Mucosa of descending colon (tissue), 3 donors: ENCODE measurements around the gene SPHK2. TPM values are rescaled to one million over a fixed set of nuclear protein-coding genes. Genes with fewer than 3 reads are reported as not detected.

Source experiments
- ATAC-seq: fragments of 200-7000 bp; cut with Tn5 transposase; one replicate; pipeline ENCODE4 v1.9.1; 2020; ENCODE audit warnings: mild to moderate bottlenecking, moderate library complexity
- DNase-seq, 3 donors: peaks; one replicate each; pipeline ENCODE4 v3.0.0-alpha.2; 2020
- H3K36me3 ChIP-seq: fragments of 200-600 bp; one replicate; pipeline ENCODE4 v1.8.0; 2021; ENCODE audit warnings: low read depth, mild to moderate bottlenecking
- H3K4me1 ChIP-seq: fragments of 200-600 bp; one replicate; pipeline ENCODE4 v1.8.0; 2021; ENCODE audit warnings: low read depth, mild to moderate bottlenecking
- H3K4me3 ChIP-seq: fragments of 200-600 bp; one replicate; pipeline ENCODE4 v1.8.0; 2021; ENCODE audit warnings: mild to moderate bottlenecking
- H3K9me3 ChIP-seq: fragments of 200-600 bp; one replicate; pipeline ENCODE4 v1.8.0; 2021; ENCODE audit warnings: mild to moderate bottlenecking
- CTCF ChIP-seq: fragments of 200-600 bp; IDR thresholded peaks from one replicate; pipeline ENCODE4 v1.8.0; 2022; ENCODE audit warnings: antibody characterized with exemption, mild to moderate bottlenecking
- intact Hi-C, 2 donors: fragments of 100-400 bp; cut with DNase I in 1 of 2; cut with micrococcal nuclease in 1 of 2; formaldehyde crosslinking; loops; one replicate each; pipeline versions ENCODE4 v1.11.0 to v1.11.1; 2022; cut with DNase I, micrococcal nuclease
- total RNA-seq, 3 donors: library from RNA; stranded (reverse); fragmentation: NEBNext Ultra II Directional in 2 of 3; extraction: Animal tissue kit (Norgen Biotek cat#: 25700) in 2 of 3; gene quantifications; one replicate each; pipeline versions ENCODE4 v1.2.1 to v1.2.4, GENCODE V29; 2021 to 2023
- donor health status: DM: no; HTN: no; CAD: no; lungs with moderate emphysema.
- donor health status: DM: no; HTN: no; CAD: no.
- donor health status: DM: no; HTN: yes; CAD: no.

The SPHK2 gene
- total RNA-seq, 3 donors from 2014 or later: 37.9 to 54.8 (median 50.2) TPM

- Histone ChIP-seq H3K36me3 (peaks cover 2% of the 10 kb centered on the region), H3K4me3 (peak overlapping the region; percentile 20), H3K9me3 (no peaks in the 10 kb centered on the region), H3K4me1 (peaks cover 38% of the 10 kb centered on the region)
- intact Hi-C loops: no loop called here
- ATAC-seq (peak; percentile 80), DNase-seq (peak; percentile 98 to 99 (median 99))
- no peak for TF ChIP-seq CTCF
These were observed 4.8 kb downstream of the SPHK2 start for GRCh38 chr19:48624067-48624594.

DNA sequence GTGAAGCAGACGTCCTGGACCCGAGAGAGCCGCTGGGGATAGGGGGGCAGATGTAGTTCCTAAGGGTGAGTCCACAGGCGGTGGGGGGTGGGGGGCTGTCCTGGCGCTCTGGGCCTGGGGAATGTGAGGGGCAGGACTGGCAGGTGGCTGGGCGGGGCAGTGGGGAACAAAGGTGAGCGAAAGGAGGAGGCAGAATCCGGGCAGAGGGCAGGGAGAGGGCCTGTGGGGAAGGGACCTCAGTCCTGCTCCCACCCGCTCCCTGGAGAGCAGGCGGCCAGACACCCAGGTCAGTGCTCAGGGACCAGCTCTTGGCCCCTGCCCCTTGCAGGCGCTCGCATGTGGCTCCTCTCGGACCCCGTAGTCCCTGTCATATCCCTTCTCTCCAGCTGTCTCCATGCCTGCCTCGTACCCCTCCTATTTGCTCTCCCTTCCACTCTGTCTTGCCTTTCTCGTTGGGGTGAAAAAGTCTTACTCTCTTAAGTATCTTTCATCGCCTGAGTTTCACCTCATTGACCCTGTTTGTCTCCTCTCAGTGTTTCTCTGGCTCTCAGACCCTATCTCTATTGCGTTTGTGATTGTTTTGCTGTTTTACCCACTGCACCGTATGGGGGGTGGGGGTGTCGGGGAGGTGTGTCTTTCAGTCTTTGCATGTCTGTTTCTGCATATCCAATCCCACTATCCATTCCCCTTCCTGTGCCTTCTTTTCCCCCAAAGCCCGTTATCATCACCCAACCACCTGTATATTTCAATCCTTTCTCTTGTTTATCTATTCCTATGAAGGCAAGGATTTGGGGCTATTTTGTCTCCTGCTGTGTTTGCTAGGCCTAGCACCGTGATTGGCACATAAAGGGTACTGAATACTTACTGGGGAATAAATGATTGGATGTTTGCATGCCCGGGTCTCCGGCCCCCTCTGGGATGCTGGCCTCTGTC is 5.8 kb downstream of the SPHK2 start:
- ATAC-seq (peak; percentile 53), DNase-seq (peak; percentile 76 to 85 (median 83))
- peaks cover 38% of the 10 kb centered on the region for H3K4me1 ChIP-seq
- H3K4me3 ChIP-seq: no peak overlapping the region
- intact Hi-C loops: no loop called here
- H3K9me3 ChIP-seq: no peaks in the 10 kb centered on the region
- TF ChIP-seq CTCF: no peak
- H3K36me3 ChIP-seq: no peaks in the 10 kb centered on the region

GRCh38 chr19:48625891-48626327 is 6.6 kb downstream of the SPHK2 start:
- TF ChIP-seq CTCF: no peak
- DNase-seq (peak; percentile 39 to 76 (median 64)), ATAC-seq (no peak)
- intact Hi-C loops: no loop called here
- Histone ChIP-seq H3K9me3 (no peaks in the 10 kb centered on the region), H3K4me3 (no peak overlapping the region), H3K36me3 (no peaks in the 10 kb centered on the region), H3K4me1 (peaks cover 45% of the 10 kb centered on the region)

DNA sequence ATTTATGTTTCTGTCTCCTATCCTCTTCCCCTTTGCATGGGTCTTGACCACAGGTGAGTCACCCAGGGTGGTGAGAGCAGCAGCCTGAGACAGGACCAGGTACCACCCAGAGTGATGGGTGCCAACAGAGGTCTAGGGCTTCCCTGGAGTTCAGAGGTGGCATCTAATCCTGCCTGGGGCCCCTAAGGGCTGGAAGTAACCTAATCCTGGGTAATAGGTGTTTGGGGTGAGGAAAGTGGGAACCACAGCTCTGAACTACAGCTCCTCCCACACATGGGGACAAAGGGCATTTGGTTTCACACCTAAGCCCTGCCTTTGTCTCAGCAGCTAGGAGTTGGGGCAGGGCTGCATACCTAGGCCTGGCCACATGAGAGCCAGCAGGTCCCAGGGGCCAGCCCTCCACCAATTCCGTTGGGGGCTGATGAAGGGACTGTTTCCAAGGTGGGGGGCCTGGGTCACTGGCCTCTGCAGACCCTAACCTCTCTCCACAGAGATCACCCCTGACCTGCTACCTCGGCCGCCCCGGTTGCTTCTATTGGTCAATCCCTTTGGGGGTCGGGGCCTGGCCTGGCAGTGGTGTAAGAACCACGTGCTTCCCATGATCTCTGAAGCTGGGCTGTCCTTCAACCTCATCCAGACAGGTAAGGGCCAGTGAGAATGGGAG is 8.0 kb downstream of the SPHK2 start:
- no peak overlapping the region for H3K4me3 ChIP-seq
- ATAC-seq: peak; percentile 43
- no peak for TF ChIP-seq CTCF
- intact Hi-C loops: no loop called here
- peak; percentile 69 to 76 (median 71) for DNase-seq
- H3K36me3 ChIP-seq: no peaks in the 10 kb centered on the region
- H3K4me1 ChIP-seq: peaks cover 54% of the 10 kb centered on the region
- no peaks in the 10 kb centered on the region for H3K9me3 ChIP-seq

DNA sequence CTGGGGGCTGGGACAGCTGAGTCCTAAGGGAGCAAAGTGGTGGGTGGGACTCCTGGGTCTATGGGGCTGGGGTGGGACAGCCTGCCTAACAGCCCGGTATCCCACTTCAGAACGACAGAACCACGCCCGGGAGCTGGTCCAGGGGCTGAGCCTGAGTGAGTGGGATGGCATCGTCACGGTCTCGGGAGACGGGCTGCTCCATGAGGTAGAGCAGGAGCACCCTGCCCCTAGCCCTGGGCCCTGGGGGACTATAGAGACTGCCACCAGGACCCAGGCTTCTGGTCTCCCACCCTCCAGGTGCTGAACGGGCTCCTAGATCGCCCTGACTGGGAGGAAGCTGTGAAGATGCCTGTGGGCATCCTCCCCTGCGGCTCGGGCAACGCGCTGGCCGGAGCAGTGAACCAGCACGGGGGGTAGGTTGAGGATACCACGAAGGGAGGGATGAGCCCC is 8.6 kb downstream of the SPHK2 start:
- DNase-seq (peak; percentile 36 to 57 (median 41)), ATAC-seq (no peak)
- H3K4me3 ChIP-seq: no peak overlapping the region
- H3K9me3 ChIP-seq: no peaks in the 10 kb centered on the region
- H3K36me3 ChIP-seq: no peaks in the 10 kb centered on the region
- H3K4me1 ChIP-seq: peaks cover 59% of the 10 kb centered on the region
- TF ChIP-seq CTCF: no peak
- intact Hi-C loops: no loop called here
